ENCODE data around the gene SEPTIN7. TPM values are rescaled to one million over a fixed set of nuclear protein-coding genes. Genes with fewer than 3 reads are reported as not detected.
A peak's percentile ranks its signal among the peaks of the same experiment; 100 is the strongest.

The SEPTIN7 gene
- total RNA-seq, 1 donor from 2014 or later: 187 TPM

DNA sequence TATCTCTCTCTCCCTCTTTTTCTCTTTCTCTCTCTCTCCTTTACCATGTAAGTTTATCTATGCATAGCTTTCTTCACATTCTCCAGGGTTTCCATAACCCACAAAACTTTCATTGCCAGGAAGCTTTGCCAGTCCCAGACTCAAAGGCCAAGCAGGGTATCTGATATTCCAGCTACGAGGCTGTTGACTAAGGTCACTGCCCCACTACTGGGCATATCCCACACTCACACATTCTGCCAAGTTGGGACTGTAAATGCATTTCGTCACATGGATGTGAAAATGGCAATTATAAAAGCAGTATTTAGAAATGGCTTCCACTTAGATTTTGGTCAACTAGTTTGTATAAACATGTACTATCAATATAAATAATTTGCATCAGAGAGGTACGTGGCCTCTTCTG is 43.3 kb upstream of the SEPTIN7 start:
- Histone ChIP-seq H3K36me3 (no peaks in the 10 kb centered on the region), H3K27ac (replicated peaks) (no peak overlapping the region), H3K4me3 (no peak overlapping the region), H3K27me3 (ENCODE audit: low read depth) (no peaks in the 10 kb centered on the region), H3K9me3 (replicated peaks) (no peaks in the 10 kb centered on the region), H3K4me1 (peaks cover 67% of the 10 kb centered on the region)
- TF ChIP-seq, protein P1, sequence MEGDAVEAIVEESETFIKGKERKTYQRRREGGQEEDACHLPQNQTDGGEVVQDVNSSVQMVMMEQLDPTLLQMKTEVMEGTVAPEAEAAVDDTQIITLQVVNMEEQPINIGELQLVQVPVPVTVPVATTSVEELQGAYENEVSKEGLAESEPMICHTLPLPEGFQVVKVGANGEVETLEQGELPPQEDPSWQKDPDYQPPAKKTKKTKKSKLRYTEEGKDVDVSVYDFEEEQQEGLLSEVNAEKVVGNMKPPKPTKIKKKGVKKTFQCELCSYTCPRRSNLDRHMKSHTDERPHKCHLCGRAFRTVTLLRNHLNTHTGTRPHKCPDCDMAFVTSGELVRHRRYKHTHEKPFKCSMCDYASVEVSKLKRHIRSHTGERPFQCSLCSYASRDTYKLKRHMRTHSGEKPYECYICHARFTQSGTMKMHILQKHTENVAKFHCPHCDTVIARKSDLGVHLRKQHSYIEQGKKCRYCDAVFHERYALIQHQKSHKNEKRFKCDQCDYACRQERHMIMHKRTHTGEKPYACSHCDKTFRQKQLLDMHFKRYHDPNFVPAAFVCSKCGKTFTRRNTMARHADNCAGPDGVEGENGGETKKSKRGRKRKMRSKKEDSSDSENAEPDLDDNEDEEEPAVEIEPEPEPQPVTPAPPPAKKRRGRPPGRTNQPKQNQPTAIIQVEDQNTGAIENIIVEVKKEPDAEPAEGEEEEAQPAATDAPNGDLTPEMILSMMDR (IDR thresholded peaks at IDR 0.05; ENCODE audit: borderline replicate concordance): no peak
- no peak for DNase-seq
- intact Hi-C loops (cut with micrococcal nuclease): no loop called here

DNA sequence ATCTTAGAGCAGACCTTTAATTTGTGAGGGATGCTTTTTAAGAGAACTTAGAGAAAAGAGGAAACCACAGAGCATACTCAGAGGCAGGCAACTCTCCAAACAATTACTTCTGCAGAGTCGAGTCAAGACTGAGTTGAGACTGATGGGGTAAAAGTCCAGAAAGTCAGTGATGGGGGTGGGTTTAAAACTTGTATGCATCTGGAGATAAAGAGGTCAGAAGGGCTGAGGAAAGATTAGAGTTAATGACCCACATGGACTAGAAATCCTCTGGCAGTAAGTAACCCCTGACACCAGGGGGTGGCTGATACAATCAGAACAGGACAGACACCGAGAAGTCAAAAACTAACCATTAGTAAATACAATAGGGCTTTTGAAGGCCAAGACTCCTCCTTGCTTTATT is 42.4 kb upstream of the SEPTIN7 start:
- no peaks in the 10 kb centered on the region for H3K9me3 ChIP-seq (replicated peaks)
- no peak overlapping the region for H3K4me3 ChIP-seq
- no peaks in the 10 kb centered on the region for H3K36me3 ChIP-seq
- peak overlapping the region; percentile 6 for H3K27ac ChIP-seq (replicated peaks)
- H3K4me1 ChIP-seq: peaks cover 67% of the 10 kb centered on the region
- TF ChIP-seq, protein P1 (IDR thresholded peaks at IDR 0.05; ENCODE audit: borderline replicate concordance): no peak
- H3K27me3 ChIP-seq (ENCODE audit: low read depth): no peaks in the 10 kb centered on the region
- intact Hi-C loops (cut with micrococcal nuclease): no loop called here
- DNase-seq: no peak

DNA sequence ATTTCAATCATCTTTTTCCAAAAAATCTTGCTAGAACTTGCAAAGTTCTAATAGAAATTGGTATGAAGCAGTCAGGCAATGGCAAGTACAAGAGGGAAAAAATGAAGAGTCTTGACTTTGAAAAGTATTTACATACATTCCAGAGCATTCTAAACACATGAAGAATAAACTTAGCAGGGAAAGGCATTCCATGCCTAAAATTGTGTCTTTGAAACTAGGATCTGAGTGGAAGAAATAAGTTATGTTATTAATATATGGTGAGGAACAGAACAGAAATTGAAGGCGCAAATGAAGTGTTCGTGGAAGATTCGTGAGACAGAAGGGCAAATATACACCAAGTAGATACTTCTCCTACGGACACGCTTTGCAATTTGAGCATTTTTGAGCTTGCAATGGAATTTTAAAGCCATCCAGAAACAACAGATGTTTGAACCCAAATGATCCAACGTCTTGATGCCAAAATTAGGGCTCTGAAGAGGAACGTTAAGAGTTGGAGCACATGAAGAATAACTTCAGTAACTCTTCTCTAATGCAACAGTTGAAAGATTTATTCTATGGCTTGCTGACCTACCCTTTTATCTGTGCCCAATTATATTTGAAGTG is 40.6 kb upstream of the SEPTIN7 start:
- Histone ChIP-seq H3K9me3 (replicated peaks) (no peaks in the 10 kb centered on the region), H3K27me3 (ENCODE audit: low read depth) (no peaks in the 10 kb centered on the region), H3K4me1 (peaks cover 50% of the 10 kb centered on the region), H3K4me3 (no peak overlapping the region), H3K27ac (replicated peaks) (peak overlapping the region; percentile 53), H3K36me3 (no peaks in the 10 kb centered on the region)
- TF ChIP-seq, protein P1 (IDR thresholded peaks at IDR 0.05; ENCODE audit: borderline replicate concordance): no peak
- no peak for DNase-seq
- intact Hi-C loops (cut with micrococcal nuclease): no loop called here

DNA sequence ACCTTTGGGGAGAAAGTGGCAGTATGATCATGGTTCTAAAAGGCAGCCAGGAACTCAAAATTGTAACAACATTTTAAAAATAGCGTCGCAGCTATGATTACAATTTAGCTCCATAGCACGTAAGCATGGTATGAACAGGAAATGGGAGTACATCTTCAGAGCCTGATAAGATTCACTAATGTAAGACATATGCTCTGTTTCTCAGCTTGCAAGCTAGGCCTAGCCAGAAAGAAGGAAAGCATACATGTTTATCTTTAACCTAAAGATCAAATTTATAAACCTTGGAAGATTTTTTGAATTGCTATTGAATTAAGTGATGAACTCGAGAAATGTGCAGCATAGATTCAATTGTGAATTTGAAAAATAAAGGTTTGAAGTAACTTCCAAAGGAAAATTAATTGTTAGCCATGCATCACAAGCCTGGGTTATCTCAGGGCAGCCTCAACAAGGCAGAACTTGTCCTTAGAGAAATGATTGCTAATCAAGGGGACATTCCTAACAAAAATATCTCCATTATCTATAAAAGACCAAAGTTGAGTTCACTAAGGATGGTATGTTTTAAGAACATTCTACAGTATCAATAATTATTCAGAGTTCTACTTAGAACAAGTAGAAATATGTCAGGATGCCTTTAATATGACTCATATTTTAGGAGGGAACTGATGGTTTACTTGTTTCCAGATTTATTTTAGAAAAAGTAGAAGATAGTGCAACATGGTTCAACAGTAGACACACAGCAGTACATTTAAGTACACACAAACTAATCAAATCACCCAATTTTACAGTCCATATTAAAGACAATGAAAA is 38.8 kb upstream of the SEPTIN7 start:
- intact Hi-C loops (cut with micrococcal nuclease): no loop called here
- TF ChIP-seq, protein P1 (IDR thresholded peaks at IDR 0.05; ENCODE audit: borderline replicate concordance): no peak

DNA sequence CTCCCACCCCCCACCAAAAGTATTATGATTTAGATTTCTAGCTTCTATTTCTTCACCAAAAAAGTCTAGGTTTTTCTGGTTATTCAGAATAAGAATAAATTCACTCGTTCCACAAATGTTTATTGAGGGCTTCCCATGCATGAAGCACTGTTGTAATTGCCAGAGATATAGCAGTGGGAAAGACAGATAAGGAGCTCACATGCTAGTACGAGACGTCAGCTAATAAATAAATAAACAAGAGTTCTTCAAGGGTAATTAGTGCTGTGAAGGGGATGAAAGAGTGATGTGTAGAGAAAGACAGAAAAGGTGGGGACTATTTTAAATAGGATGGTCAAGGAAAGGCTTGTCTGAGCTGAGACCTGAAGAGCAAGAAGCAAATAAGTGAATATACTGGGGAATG is 38.1 kb upstream of the SEPTIN7 start:
- Histone ChIP-seq H3K9me3 (replicated peaks) (peaks cover 4% of the 10 kb centered on the region), H3K4me1 (peaks cover 36% of the 10 kb centered on the region), H3K27me3 (ENCODE audit: low read depth) (no peaks in the 10 kb centered on the region), H3K36me3 (no peaks in the 10 kb centered on the region), H3K4me3 (no peak overlapping the region), H3K27ac (replicated peaks) (peak overlapping the region; percentile 53)
- intact Hi-C loops (cut with micrococcal nuclease): no loop called here
- TF ChIP-seq, protein P1 (IDR thresholded peaks at IDR 0.05; ENCODE audit: borderline replicate concordance): no peak
- no peak for DNase-seq

More for the DNA sequence above, 38.8 kb upstream of the SEPTIN7 start:
- Histone ChIP-seq H3K4me3 (no peak overlapping the region), H3K4me1 (peaks cover 42% of the 10 kb centered on the region), H3K9me3 (replicated peaks) (peaks cover 2% of the 10 kb centered on the region), H3K36me3 (no peaks in the 10 kb centered on the region), H3K27me3 (ENCODE audit: low read depth) (no peaks in the 10 kb centered on the region), H3K27ac (replicated peaks) (peak overlapping the region; percentile 53)
- no peak for DNase-seq

All from left ventricle myocardium inferior (tissue), 1 donor.